Liver (tissue), 3 donors: ENCODE measurements around the gene UBE3D.

Experiments
- RAD21 ChIP-seq, 2 donors: IDR thresholded peaks; 2 replicates each; pipeline ENCODE4 v1.6.1; 2016; ENCODE audit warnings: antibody characterized with exemption in 2 of 2, mild to moderate bottlenecking in 2 of 2
- RXRA ChIP-seq, 2 donors: IDR thresholded peaks; 2 replicates each; pipeline ENCODE4 v1.6.1; 2017 to 2018; ENCODE audit warnings: antibody characterized with exemption in 2 of 2, mild to moderate bottlenecking in 1 of 2
- TF ChIP-seq, protein P1 (sequence below): fragments of 150-350 bp; IDR thresholded peaks from 2 replicates; pipeline ENCODE4 v1.5.1; 2017; ENCODE audit warnings: improper control_type of control experiment, low read depth, low read length; ENCODE audit not compliant: missing input control
- TF ChIP-seq, protein P2 (sequence below): IDR thresholded peaks from 2 replicates; pipeline ENCODE4 v1.6.1; 2016; ENCODE audit warnings: antibody characterized with exemption
- donor health status: healthy.
- donor health status: healthy.

DNA sequence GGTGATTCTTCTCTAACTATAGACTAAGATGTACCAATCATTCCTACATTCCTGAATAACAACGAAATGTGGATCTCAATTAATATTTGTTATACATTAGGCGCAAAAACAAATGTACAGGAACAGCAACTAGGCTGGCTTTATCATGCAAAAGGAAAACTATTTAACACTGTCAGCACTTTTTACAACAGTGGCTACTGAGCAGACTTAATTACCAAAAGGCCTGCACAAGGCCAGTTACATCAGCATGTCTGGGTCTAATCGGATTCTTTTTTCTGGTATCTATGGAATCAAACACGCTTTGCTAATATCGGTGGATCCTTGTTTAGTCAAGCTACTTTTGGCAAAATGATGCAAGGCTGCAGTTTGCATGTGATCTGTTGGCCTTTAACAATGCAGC, 176.5 kb downstream of the UBE3D start:
- TF ChIP-seq, protein P1, sequence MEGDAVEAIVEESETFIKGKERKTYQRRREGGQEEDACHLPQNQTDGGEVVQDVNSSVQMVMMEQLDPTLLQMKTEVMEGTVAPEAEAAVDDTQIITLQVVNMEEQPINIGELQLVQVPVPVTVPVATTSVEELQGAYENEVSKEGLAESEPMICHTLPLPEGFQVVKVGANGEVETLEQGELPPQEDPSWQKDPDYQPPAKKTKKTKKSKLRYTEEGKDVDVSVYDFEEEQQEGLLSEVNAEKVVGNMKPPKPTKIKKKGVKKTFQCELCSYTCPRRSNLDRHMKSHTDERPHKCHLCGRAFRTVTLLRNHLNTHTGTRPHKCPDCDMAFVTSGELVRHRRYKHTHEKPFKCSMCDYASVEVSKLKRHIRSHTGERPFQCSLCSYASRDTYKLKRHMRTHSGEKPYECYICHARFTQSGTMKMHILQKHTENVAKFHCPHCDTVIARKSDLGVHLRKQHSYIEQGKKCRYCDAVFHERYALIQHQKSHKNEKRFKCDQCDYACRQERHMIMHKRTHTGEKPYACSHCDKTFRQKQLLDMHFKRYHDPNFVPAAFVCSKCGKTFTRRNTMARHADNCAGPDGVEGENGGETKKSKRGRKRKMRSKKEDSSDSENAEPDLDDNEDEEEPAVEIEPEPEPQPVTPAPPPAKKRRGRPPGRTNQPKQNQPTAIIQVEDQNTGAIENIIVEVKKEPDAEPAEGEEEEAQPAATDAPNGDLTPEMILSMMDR, result no peak
- TF ChIP-seq RXRA (IDR thresholded peaks at IDR 0.05) (no peak), RAD21 (IDR thresholded peaks at IDR 0.05) (no peak)
- TF ChIP-seq, protein P2, sequence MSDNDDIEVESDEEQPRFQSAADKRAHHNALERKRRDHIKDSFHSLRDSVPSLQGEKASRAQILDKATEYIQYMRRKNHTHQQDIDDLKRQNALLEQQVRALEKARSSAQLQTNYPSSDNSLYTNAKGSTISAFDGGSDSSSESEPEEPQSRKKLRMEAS, result no peak
